Esophagus squamous epithelium (tissue), 5 donors: ENCODE measurements around the gene CTPS2. TPM values are rescaled to one million over a fixed set of nuclear protein-coding genes. Genes with fewer than 3 reads are reported as not detected.

Experiments used
- DNase-seq: peaks from one replicate; lab custom pipeline; 2025; lab: John Stamatoyannopoulos, UW
- H3K27ac ChIP-seq, 4 donors: fragments of 200-600 bp; sonication (generic); one replicate each; pipeline ENCODE4 v1.5.1; 2016 to 2019; ENCODE audit warnings: mild to moderate bottlenecking in 1 of 4
- H3K27me3 ChIP-seq, 4 donors: fragments of 200-600 bp; sonication (generic); 1 replicate in 3 of 4; 2 replicates in 1 of 4; pipeline versions ENCODE4 v1.5.1 to v1.6.0; 2017 to 2021; ENCODE audit warnings: antibody characterized with exemption in 1 of 4
- H3K36me3 ChIP-seq, 3 donors: fragments of 200-600 bp; sonication (generic); one replicate each; pipeline ENCODE4 v1.5.1; 2016 to 2019
- H3K4me1 ChIP-seq, 3 donors: fragments of 200-600 bp; sonication (generic); one replicate each; pipeline ENCODE4 v1.5.1; 2017 to 2019
- H3K4me3 ChIP-seq, 4 donors: fragments of 200-600 bp; sonication (generic); 1 replicate in 3 of 4; 2 replicates in 1 of 4; pipeline ENCODE4 v1.5.1; 2016 to 2019; ENCODE audit warnings: mild to moderate bottlenecking in 2 of 4, moderate library complexity in 1 of 4
- H3K9me3 ChIP-seq, 3 donors: fragments of 200-600 bp; sonication (generic); one replicate each; pipeline ENCODE4 v1.5.1; 2016 to 2019
- POLR2A ChIP-seq, 4 donors: fragments of 450-650 bp; IDR thresholded peaks; one replicate each; pipeline ENCODE4 v1.6.1; 2017; ENCODE audit warnings: antibody characterized with exemption in 4 of 4, mild to moderate bottlenecking in 4 of 4, moderate library complexity in 3 of 4
- WGBS, 2 donors: methylation state at CpG; one replicate each; pipeline ENCODE4 v1.1.5; 2018; 5-methylcytosine and 5-hydroxymethylcytosine counted together
- intact Hi-C: fragments of 100-400 bp; cut with DNase I; formaldehyde crosslinking; loops from one replicate; pipeline ENCODE4 v1.15.0; 2022
- total RNA-seq, 4 donors: library from RNA; depleted of rRNA; stranded (reverse); fragments of >200 nt; gene quantifications; one replicate each; pipeline ENCODE4 v1.1.0, GENCODE V29; 2016
- TF ChIP-seq, protein P1 (sequence below), 6 experiments: fragments of 450-650 bp in 4 of 6; fragments of 200-600 bp in 2 of 6; sonication (generic) in 2 of 6; IDR thresholded peaks; one replicate each; pipeline ENCODE4 v1.5.1; 2016 to 2019; ENCODE audit warnings: antibody characterized with exemption in 6 of 6, mild to moderate bottlenecking in 4 of 6, moderate library complexity in 4 of 6
- donor health status: DM: yes; HTN: yes; CAD: no.

CTPS2 gene
- total RNA-seq, 4 donors from 2014 or later, result 4.1 to 9.7 (median 6.3) TPM

DNA sequence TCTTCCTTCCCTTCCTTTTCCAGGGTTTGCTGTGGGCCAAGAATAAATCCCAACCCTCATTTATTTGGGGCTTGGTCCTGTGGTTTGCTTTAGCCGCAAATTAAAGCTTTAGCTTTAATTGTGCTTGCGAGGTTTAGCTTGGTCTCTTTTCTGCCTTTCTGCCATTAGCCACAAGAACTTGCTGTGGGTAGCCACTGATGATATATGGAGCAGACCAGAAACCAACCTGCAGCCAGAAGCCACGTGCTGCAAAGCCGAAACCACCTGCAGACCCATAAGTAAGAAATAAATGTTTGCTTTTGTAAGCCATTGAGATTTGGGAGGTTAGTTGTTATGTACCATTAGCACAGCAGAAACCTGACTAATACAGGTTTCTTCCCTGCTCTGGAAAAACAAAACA is 152.3 kb downstream of the CTPS2 start:
- DNase-seq, result no peak
- no peak overlapping the region for H3K4me3 ChIP-seq
- no peak for TF ChIP-seq POLR2A (IDR thresholded peaks at IDR 0.05)
- TF ChIP-seq, protein P1, sequence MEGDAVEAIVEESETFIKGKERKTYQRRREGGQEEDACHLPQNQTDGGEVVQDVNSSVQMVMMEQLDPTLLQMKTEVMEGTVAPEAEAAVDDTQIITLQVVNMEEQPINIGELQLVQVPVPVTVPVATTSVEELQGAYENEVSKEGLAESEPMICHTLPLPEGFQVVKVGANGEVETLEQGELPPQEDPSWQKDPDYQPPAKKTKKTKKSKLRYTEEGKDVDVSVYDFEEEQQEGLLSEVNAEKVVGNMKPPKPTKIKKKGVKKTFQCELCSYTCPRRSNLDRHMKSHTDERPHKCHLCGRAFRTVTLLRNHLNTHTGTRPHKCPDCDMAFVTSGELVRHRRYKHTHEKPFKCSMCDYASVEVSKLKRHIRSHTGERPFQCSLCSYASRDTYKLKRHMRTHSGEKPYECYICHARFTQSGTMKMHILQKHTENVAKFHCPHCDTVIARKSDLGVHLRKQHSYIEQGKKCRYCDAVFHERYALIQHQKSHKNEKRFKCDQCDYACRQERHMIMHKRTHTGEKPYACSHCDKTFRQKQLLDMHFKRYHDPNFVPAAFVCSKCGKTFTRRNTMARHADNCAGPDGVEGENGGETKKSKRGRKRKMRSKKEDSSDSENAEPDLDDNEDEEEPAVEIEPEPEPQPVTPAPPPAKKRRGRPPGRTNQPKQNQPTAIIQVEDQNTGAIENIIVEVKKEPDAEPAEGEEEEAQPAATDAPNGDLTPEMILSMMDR (IDR thresholded peaks at IDR 0.05), result no peak
- H3K9me3 ChIP-seq, result no peaks in the 10 kb centered on the region
- H3K27me3 ChIP-seq, result no peaks in the 10 kb centered on the region
- intact Hi-C loops, result no loop called here
- H3K36me3 ChIP-seq, result no peaks in the 10 kb centered on the region
- H3K4me1 ChIP-seq, result no peaks in the 10 kb centered on the region
- 75 to 100% methylated on average over 3 to 4 of the region's 4 CpGs for WGBS, 2 donors
- H3K27ac ChIP-seq, result no peak overlapping the region

DNA sequence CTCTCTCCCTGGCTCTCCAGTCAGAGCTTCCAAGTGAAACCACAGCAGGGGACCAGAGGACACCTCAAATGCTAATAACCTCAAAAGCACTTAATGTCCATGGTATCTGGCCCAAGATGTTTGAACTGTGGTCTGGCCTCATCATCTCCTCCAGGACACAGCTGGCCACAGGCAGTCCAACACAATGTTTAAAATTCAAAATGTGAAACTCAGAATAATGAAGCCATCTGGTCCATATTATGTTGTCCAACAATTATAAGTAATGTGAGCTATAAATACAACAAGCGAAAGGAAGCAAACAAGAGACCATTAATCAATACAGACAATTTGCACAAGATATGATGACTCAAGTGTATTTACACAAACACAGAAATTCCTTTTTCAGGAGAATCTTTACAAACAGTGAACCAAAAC is 153.3 kb downstream of the CTPS2 start:
- H3K4me3 ChIP-seq, result no peak overlapping the region
- H3K36me3 ChIP-seq, result no peaks in the 10 kb centered on the region
- no peaks in the 10 kb centered on the region for H3K9me3 ChIP-seq
- intact Hi-C loops, result no loop called here
- 71 to 86% methylated on average over 1 of the region's 1 CpG for WGBS, 2 donors
- no peaks in the 10 kb centered on the region for H3K27me3 ChIP-seq
- DNase-seq, result no peak
- H3K4me1 ChIP-seq, result no peaks in the 10 kb centered on the region
- TF ChIP-seq, protein P1 (IDR thresholded peaks at IDR 0.05), result no peak
- no peak for TF ChIP-seq POLR2A (IDR thresholded peaks at IDR 0.05)
- no peak overlapping the region for H3K27ac ChIP-seq

DNA sequence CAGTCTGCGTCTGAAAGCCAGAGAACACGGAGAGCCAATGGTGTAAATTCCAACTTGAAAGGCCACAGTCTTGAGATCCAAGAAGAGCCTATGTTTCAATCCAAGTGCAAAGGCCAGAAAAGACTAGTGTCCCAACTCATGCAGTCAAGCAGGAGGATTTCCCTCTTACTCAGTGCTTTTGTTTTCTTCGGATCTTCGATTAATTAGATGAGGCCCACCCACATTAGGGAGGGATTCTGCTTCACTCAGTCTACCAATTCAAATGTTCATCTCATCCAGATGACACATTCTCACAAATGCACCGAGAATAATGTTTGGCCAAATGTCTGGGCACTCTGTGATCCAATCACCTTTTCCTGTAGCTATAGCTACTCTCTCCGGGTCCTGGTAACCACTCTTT is 154.0 kb downstream of the CTPS2 start:
- no peak overlapping the region for H3K4me3 ChIP-seq
- H3K27ac ChIP-seq, result no peak overlapping the region
- no peaks in the 10 kb centered on the region for H3K36me3 ChIP-seq
- intact Hi-C loops, result no loop called here
- H3K9me3 ChIP-seq, result no peaks in the 10 kb centered on the region
- no peak for DNase-seq
- H3K27me3 ChIP-seq, result no peaks in the 10 kb centered on the region
- TF ChIP-seq POLR2A (IDR thresholded peaks at IDR 0.05), result no peak
- TF ChIP-seq, protein P1 (IDR thresholded peaks at IDR 0.05), result no peak
- 73 to 90% methylated on average over 3 to 6 of the region's 6 CpGs for WGBS, 2 donors
- H3K4me1 ChIP-seq, result no peaks in the 10 kb centered on the region

DNA sequence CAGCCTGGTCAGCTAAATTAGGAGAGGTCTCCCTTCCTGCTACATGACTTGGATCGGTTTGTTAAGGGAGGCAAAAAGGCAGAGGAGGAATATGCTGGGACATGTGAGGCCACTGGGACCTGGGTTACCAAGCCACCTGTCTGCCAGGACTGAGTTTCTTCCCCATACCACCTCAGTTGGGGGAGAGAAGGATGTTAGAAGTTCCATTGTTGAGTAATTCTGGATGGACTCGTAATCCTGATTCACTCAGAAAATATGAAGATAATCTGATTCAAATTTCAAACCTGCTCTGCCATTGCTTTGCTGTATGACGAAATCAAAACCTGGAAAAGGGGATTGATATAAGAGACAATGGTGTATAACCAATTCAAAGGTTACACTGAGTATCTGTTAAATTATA is 159.9 kb downstream of the CTPS2 start:
- Histone ChIP-seq H3K4me1 (no peaks in the 10 kb centered on the region), H3K4me3 (no peak overlapping the region), H3K27me3 (no peaks in the 10 kb centered on the region), H3K27ac (no peak overlapping the region), H3K36me3 (no peaks in the 10 kb centered on the region), H3K9me3 (no peaks in the 10 kb centered on the region)
- 65 to 67% methylated on average over 3 of the region's 3 CpGs for WGBS, 2 donors
- no peak for DNase-seq
- TF ChIP-seq POLR2A (IDR thresholded peaks at IDR 0.05), result no peak
- TF ChIP-seq, protein P1 (IDR thresholded peaks at IDR 0.05), result no peak
- intact Hi-C loops, result no loop called here

DNA sequence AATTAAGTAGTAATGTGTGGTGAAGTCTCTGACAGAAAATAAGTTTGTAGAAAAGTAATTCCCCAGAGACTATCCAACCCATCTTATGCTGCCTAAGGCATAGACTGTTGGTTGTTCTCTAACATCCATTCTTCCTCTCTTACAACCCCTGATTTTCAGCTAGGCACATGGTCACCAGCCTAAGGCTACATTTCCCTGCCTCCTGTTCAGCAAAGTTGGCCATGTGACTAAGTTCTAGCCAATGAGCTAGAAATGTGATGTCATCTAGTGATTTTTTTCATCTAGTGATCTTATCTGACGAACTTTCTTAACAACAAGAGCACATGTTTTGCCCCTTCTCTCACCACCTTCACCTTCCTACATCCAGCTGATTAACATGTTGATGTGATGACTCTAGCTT is 164.8 kb downstream of the CTPS2 start:
- TF ChIP-seq, protein P1 (IDR thresholded peaks at IDR 0.05), result no peak
- TF ChIP-seq POLR2A (IDR thresholded peaks at IDR 0.05), result no peak
- intact Hi-C loops, result no loop called here
- H3K9me3 ChIP-seq, result no peaks in the 10 kb centered on the region
- H3K27me3 ChIP-seq, result no peaks in the 10 kb centered on the region
- no peaks in the 10 kb centered on the region for H3K4me1 ChIP-seq
- no peak overlapping the region for H3K4me3 ChIP-seq
- no peak for DNase-seq
- WGBS, 2 donors, result 57 to 78% methylated on average over 1 of the region's 1 CpG
- no peak overlapping the region for H3K27ac ChIP-seq
- H3K36me3 ChIP-seq, result no peaks in the 10 kb centered on the region
